GM18909 (cell line): ENCODE data around the gene CHPF.
A peak's percentile ranks its signal among the peaks of the same experiment; 100 is the strongest.

Experiments
- ATAC-seq: cut with Tn5 transposase; IDR thresholded peaks from one replicate; pipeline ENCODE4 v1.9.1; 2021; ENCODE audit warnings: mild to moderate bottlenecking; ENCODE audit not compliant: unreplicated experiment, poor library complexity

The CHPF gene

DNA sequence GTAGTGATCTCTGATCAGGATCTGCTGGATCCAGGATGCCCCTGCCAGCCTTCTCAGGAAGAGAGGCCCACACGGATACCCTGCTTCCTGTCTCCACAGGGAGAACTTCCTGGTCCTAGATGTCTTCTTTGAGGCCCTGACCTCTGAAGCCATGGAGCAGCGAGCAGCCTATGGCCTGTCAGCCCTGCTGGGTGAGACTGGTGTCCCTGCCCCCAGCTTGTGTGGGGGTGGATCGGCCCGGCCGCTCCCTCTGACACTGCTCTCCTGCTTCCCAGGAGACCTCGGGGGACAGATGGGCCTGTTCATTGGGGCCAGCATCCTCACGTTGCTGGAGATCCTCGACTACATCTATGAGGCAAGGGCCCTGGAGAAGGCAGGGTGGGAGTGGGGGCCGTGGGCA is 6.6 kb downstream of the CHPF start:
- ATAC-seq = no peak

DNA sequence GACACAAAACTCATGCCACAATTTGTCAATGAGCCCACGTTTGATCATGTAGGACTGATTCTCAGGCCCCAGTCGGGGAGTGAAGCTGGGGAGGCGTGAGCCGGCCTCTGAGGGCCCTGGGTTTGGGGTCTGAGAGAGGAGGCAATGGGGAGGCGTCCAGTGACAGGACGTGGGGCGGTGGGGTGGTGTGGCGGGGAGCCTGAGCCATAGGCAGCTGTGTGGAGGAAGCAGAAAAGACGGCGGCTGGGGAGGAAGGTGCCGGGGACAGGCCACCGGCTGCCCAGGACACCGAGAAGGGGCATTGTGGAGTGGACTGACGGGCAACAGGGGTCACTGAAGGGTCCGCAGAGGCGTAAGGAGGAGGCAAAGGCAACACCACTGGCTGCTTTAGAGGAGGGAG is 7.2 kb downstream of the CHPF start:
- ATAC-seq = no peak

DNA sequence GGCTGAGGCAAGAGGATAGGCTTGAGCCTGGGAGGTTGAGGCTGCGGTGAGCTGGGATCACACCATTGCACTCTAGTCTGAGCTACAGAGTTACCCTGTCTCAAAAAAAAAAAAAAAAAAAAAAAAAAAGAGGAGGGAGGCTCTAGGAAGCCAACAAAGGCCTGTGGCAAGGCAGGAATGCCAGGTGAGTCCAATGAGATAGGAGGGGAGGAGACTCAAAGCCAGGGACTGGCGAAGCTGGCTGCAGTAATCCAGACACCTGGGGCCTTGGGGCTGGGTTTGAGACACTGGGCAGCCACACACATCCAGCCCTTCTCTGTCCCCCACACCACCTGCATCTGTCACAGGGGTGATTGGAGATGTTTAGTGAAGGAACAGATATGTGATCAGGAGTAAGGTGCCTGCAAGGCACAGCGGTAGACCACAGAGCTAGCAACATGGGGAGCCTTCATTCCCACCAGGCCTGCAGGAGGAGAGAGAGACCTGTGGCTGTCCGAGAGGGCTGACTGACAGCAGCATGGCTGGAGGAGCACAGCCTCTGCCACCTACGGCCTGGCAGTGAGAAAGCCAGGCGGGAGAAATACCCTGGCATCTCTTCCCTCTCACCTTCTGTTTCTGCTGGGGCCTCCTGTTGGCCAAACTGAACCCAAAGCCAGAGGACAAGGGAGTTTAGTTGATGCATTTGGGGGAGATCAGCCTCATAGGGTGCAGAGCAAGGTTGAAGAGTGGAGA is 9.5 kb downstream of the CHPF start:
- ATAC-seq = no peak

DNA sequence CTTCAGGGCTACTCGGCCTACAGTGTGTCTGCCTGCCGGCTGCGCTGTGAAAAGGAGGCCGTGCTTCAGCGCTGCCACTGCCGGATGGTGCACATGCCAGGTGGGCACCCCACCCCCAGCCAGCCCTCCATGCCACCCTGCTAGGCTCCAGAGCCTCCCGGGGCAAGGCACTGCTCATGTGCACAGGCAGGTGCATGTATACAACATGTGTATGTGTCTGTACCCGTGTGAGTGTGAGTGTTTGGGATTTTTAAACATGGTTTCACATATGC is 11.3 kb downstream of the CHPF start:
- no peak for ATAC-seq

DNA sequence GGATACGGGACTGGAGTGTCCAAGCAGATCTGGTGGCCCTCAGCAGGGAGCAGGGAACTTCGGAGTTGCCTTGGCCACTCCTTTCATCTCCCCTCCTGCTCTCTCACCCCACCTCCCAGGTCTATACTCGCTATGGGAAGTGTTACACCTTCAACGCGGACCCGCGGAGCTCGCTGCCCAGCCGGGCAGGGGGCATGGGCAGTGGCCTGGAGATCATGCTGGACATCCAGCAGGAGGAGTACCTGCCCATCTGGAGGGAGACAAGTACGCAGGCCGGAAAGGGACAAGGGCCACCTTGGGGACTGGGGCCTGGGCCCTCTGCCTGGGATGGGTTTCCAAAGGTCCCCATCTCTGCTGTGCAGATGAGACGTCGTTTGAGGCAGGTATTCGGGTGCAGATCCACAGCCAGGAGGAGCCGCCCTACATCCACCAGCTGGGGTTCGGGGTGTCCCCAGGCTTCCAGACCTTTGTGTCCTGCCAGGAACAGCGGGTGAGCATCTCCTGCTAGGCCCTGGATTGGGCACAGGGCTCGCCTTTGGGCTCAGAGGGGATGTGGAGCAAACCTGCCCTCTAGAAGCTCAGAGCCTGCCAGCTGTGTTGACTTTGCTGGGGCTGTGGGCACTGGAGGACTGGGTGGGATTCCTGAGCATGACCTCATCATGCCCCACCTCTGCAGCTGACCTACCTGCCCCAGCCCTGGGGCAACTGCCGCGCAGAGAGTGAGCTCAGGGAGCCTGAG is 11.8 kb downstream of the CHPF start:
- ATAC-seq = no peak

DNA sequence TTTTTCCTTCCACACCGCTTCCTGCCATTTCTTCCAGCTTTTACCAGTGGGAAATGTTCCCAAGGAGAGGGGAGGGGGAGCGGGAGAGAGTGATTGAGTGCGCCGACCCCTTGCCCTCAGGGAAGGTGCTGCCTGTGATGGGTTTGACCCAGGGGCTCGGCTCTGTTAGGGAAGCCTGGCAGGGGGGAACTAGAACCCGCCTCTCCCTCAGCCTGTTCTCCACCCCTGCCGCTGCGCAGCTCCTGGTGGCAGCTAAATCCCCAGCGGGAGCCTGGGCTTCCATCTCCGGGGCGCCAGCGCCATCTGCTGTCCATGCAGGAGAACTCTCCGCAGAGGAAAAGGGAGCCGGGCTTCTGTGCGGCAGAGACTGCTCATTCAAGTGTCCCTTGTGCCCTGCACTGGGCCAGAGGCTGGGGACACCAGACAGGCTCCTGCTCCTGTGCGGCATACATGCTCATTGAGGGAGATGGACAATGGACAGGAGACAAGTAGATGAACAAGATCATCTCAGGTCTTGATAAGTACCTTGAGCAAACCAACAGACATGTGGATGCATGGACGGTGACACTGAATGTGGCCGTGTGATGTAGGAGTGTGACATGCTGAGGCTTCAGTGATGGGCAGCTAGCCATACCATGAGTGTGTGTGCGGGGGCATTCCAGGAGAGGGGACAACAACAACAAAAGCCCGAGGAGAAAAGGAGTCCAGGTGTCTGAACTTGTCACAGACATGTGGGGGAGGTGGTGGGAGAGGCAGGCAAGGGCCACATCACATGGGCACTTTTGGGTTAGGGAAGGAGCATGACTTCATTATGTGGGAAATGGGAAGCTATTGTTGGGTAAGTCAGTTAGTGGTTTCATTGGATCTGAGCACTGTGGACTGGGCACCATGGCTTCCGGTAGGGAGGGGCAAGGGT is 13.3 kb downstream of the CHPF start:
- peak; percentile 83 for ATAC-seq

DNA sequence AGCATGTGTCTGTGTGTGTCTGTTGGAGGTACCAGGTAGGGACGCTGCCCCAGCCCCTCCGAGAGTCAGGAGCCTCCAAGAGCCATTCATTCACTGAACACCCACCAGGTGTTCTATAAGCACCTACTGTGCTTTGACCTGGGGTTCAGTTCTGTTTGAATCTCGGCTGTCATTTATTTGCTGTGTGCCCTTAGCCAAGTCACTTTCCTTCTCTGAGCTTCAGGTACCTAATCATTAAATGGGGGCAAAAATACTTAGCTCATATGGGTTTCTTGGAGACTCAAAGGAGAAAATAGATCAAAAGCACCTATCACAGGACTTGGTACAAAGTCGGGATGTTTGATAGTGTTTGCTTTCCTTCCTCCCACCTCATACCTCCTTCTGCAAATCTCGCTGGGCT is 16.1 kb downstream of the CHPF start:
- ATAC-seq = no peak

DNA sequence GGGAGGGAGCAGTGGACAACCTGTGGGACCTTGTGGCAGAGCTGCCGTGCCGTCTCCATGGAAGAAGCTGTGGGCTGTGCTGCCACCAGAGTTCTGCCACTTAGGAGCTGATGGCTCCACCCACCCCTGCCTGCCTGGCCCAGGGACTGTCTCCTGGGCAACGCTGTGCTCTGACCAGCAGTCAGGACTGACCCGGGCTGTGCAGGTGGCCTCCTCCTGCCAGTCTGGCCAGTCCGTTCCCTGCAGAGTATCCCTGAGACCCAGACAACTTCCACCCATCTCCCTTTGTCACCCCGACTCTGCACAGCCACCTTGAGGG is 16.6 kb downstream of the CHPF start:
- ATAC-seq = no peak

DNA sequence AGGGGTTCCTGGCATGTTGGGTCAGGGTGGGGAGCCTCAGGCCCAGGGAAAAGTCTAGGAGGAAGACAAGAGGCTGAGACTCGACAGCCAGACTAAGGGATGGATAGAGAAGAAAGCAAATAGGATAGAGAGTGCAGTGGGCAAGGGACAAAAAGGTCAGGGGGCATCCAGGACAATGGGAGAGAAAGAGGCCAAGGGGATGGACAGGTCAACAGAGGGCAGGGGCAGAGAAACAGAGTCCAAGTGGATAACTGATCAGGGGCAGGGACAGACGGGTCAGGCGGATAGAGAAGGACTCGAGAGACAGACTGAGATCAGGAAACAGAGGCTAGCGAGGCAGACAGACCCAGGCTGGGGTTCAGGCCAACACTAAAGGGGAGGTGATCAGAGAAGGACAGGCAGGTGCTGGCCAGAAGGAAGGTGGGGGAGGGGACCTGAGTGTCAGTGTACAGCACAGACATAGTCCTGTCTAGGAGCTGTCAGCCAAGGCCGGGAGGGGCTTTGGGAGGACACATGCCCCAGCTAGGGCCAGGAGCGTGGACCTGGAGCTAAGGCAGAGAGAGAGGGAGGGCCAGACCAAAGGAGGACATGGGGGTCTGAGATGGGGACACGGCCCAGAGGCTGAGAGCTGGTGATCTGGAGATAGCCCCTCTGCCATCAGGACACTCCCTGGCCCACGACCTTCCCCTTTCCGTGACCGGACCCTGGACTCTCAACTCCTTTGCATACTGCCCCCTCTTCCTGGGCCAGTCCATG is 17.1 kb downstream of the CHPF start:
- ATAC-seq = no peak

DNA sequence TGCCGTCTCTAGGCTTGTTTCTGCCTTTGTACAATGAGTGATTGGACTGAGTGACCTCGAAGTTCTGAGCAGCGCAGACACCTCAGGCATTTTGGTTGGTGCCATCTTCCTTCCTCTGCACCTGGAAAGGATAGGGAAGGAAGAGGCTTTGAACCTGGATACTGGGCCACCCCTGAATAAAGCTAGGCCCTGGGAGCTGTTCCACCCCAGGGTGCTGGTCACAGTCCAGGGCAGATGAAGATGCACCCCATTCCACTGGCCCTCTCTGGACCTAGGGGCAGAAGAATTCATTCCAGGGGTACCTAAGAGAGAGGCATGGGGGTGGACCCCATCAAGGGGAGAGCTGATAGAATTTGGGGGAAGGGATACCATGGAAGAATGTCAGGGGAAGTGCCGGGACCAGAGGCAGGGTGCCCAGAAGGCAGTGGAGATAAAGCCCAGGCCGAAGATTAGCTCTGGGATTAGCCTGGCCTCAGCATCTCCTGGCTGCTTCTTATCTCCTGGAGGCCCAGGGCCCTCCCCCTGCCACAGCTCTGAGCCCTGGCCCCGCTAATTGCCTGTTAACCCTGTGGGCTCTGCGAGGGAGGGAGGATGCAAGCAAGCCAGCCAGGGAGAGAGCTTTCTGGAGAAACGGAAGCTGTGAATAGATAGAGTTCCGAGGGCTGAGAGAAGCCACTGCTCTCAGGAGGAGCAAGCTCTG is 17.9 kb downstream of the CHPF start:
- no peak for ATAC-seq

DNA sequence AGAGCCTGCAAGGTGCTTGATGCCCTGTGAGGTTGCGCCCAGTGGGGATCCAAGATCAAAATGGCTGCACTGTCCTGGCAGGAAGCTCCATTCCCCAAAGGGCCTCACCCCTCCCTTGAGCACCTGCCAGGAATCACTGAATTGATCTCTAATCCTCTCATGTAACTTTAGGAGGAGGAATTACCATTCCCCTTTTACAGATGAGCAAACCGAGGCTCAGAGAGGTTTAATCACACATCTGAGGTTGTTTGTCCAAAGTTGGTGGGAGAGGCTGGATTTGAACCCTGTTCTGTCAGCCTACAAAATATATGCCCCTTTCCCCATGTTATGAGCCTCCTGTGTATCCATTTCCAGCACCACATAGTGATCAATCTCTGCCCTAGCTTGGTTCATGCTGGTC is 18.8 kb downstream of the CHPF start:
- ATAC-seq = no peak

DNA sequence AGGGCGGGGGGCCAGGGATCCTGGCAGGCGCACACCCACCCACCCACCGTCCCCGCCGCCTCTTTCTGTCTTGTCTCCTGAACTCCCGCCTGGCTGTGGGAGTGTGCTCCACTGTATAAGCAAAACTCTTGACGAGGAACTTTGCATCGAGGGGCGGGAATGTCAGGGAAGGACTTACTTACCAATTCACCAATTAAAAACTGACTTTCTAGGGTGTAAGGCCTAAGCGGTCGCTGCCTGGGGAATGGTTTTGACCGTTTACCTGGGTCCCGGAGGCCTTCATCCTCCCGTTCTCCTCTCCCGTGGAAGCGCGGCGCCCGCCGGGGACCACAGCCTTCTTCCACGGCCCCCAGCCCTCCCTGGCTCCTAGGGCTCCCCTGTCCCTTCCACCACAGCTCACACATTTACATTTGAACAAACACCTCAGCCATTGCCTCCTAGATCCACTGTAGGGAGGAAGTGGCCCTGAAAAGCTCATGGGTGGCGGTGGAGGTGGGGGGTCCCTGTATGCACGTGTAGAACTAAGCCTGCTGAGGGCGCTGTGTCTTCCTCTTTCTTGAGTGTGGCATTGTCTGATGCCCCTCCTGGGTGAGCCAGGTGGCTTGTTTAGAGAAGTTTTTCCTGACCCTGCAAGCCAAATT is 20.5 kb downstream of the CHPF start:
- no peak for ATAC-seq

DNA sequence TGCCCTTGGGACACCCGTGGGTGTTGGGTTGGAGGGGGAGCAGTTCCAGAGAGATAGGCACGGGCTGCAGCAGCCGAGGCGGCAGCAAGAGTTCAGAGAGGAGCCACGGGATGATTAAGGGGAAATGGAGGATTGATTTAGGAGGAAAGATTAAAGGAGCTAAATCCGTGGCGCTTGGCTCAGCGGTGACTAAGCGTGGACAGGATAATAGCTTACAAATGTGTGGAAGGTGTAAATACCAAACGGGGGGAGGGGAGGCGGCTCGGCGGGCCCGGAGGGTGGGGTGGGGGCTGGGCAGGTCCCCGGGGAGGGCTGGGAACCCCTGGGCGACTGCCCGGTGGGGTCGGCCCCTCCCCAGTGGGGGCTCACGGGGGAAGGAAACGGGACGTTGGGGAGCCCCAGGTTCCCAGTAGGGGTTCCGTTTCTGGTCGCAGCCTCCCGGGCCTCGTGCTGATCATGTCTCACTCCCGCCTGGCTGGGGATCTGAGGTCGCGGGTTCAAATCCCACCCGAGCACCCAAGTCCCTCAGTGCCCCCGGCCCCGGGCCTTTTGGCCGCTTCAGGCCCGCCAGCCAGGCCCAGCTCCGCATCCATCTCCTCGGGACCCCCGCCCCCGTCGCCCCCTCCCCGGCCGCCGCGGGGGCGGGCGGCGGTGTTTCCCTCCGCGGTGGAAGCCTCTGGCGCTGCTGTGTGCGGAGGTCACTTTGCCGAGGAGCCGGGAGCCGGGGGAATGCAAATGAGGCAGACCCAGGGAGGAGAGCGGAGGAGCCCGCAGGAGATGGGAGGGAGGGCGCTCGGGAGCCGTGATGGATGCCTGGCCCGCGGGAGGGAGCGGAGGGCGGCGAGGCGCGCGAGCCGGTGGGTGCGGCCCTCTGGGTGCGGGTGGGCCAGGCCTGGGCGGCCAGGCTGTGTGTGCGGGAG is 21.2 kb downstream of the CHPF start:
- no peak for ATAC-seq

DNA sequence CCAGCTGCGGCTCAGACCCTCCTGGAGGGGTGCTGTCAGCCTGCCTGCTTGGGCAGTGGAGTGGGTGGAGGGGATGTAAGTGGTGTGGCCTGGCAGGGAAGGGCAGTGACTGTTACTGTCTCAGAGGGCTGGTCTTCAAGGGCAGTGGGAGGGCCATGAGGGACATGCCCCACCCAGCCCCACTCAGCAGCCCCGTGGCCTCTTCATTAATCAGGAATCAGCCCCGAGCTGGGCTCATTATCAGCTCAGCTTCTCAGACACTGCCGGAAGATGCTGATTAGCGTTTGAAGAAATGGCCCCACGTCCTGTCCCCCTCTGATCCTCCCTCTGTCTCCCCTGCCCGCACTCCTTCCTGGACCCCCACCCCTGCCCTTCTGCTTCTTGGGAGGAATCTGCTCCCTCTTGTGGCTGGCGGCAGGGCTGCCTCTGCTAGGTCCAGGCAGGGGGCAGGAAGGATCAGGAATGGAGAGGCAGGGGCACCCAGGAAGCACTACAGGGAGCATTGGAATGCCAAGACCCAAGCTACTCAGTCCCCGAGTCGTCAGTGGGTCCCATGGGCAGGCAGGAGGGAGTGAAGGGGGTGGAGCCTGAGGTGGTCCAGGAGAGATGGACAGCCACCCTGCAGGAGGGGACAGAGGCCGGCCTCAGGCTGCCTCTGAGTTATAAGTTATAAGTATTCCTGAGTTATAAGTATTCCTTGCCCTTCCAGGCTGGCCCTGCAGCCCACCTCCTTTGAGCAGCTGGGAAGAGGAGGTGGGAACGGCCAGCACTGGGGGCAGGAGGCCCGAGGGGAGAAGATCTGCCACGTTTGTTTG is 22.3 kb downstream of the CHPF start:
- ATAC-seq = no peak

DNA sequence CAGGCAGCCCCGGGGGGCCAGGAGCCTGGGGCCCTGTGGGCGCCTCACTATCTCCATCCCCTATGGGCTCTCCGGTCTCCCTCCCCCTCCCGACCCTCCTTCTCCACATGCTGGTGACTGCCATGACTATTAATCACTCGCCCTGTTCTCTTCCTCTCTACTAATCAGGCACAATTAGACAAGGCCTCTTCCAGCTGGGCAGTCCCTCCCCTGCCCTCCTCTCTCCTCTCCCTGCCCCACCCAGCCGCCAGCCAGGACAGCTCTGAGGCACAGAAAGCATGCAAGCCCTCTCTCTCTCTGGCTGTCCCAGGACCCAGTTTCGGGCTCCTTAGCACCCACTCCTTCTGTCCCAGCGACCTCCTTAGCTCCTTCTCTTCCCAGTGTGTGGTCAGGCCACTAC is 23.5 kb downstream of the CHPF start:
- ATAC-seq = no peak

DNA sequence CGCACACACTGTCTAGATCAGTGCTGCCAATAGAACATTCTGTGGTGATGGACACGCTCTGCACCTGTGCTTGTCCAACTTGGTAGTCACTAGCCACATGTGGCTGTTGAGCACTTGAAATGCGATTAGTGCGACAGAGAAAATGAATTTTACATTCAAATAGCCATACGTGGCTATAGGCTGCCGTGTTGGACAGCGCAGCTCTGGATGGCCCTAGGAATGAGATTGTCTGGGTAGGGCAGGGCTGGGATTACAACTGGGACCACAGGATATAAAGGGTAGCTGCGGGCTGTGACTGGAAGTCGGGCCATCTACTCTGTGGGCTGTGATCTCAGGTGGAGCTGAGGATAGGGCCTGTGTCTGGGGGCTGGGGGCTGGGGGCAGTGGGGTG is 24.1 kb downstream of the CHPF start:
- no peak for ATAC-seq

DNA sequence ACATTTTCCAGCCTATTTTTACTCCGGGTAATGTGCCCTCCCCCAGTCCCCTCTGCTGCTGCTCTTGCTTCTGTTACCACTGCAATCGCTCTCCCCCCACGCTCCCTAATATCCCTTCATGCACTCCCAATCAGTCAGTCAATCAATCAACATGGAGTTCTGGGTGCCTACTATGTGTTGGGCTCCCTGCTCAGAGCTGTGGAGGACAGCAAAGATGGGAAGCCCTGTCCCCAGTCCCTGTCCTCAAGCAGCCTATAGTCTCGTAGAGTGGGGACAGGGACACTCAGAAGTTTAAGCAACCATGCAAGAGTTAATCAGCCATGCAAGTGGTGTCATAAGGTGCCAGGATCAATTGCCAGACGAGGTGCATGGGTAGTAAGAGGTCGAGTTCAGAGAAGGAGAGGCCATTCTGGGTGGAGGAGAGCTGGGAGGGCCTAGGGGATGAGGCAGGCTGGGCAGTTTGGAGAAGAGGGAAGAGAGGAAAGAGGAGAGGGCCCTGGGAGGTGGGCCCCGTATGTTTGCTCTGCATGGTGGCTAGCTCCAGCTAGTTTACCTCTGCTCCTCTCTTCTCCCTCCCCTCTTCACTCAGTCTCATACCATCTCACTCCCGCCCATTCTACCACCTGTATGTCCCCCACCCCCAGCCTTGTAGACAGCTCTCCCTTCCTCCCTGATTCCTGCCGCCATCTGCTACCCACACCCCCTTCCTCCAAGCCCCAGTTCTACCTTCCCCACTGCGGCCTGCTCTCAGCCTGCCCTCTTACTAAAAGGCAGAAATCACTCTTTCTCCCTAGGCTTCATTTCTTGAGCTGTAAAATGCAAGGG is 25.4 kb downstream of the CHPF start:
- no peak for ATAC-seq
